ENCODE measurements around the gene RASGRP1. TPM values are rescaled to one million over a fixed set of nuclear protein-coding genes. Genes with fewer than 3 reads are reported as not detected.

The RASGRP1 gene
- total RNA-seq, 1 experiment from 2014 or later: 2.8 TPM

DNA sequence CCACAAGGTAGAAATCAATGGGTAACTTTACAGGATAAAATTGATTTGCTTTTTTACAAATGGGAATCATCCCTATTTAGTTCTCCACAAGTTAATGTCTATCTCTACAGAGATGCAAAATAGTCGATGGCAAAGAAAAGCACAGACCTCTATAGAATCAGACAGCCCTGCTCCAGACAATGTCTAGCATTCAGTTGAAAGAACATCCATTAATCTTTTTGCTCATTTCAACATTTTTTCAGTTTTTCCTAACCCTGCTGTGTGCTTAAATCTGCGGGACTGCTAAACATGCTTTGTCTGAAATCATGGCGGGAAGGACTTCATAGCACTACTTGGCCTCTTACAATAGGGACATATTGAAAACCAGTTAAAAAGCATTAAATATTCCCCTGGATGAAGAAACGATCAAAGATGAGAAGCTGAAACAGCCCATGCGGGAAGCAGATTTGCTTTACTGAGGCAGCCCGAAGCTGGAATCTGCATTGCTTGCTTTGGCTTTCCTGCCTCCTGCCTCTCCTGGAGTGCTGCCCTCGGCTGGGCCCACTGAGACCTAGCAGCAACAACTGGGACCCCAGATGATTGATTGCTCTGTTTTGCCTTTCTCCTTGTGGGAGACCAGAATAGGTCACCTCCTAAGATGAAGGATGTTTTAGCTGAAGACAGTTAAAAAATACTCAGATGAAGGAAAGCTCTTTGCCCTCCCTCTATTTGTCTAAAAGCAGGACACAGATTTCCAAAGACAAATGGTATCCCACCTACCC, 38.5 kb upstream of the RASGRP1 start:
- DNase-seq (ENCODE audit: low spot score) (peak; percentile 30), ATAC-seq (peak; percentile 79)
- no peak overlapping the region for H3K4me3 Mint-ChIP-seq
- no peaks in the 10 kb centered on the region; the same call in 1 of the 2 replicates for H3K27me3 Mint-ChIP-seq (ENCODE audit: low read depth)
- H3K27ac Mint-ChIP-seq: no peak overlapping the region
- H3K9me3 Mint-ChIP-seq: no peaks in the 10 kb centered on the region
- TF ChIP-seq, protein P1, sequence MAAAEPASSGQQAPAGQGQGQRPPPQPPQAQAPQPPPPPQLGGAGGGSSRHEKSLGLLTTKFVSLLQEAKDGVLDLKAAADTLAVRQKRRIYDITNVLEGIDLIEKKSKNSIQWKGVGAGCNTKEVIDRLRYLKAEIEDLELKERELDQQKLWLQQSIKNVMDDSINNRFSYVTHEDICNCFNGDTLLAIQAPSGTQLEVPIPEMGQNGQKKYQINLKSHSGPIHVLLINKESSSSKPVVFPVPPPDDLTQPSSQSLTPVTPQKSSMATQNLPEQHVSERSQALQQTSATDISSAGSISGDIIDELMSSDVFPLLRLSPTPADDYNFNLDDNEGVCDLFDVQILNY (CRISPR knock-in tag; IDR thresholded peaks at IDR 0.05): no peak
- TF ChIP-seq PRRX2 (CRISPR knock-in tag; IDR thresholded peaks at IDR 0.05) (no peak), ZNF219 (CRISPR knock-in tag; IDR thresholded peaks at IDR 0.05; ENCODE audit: borderline replicate concordance) (no peak), FOXJ3 (CRISPR knock-in tag; IDR thresholded peaks at IDR 0.05; ENCODE audit: borderline replicate concordance) (no peak)
- TF ChIP-seq, protein P2, sequence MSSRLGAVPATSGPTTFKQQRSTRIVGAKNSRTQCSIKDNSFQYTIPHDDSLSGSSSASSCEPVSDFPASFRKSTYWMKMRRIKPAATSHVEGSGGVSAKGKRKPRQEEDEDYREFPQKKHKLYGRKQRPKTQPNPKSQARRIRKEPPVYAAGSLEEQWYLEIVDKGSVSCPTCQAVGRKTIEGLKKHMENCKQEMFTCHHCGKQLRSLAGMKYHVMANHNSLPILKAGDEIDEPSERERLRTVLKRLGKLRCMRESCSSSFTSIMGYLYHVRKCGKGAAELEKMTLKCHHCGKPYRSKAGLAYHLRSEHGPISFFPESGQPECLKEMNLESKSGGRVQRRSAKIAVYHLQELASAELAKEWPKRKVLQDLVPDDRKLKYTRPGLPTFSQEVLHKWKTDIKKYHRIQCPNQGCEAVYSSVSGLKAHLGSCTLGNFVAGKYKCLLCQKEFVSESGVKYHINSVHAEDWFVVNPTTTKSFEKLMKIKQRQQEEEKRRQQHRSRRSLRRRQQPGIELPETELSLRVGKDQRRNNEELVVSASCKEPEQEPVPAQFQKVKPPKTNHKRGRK (CRISPR knock-in tag; IDR thresholded peaks at IDR 0.05; ENCODE audit: borderline replicate concordance): no peak
- TF ChIP-seq, protein P3, sequence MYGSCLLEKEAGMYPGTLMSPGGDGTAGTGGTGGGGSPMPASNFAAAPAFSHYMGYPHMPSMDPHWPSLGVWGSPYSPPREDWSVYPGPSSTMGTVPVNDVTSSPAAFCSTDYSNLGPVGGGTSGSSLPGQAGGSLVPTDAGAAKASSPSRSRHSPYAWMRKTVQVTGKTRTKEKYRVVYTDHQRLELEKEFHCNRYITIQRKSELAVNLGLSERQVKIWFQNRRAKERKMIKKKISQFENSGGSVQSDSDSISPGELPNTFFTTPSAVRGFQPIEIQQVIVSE (CRISPR knock-in tag; IDR thresholded peaks at IDR 0.05; ENCODE audit: borderline replicate concordance): no peak
- TF ChIP-seq, protein P4, sequence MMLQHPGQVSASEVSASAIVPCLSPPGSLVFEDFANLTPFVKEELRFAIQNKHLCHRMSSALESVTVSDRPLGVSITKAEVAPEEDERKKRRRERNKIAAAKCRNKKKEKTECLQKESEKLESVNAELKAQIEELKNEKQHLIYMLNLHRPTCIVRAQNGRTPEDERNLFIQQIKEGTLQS (CRISPR knock-in tag; conservative IDR thresholded peaks at IDR 0.05): no peak
- H3K36me3 Mint-ChIP-seq: no peaks in the 10 kb centered on the region
- peaks cover 6% of the 10 kb centered on the region; the same call in 1 of the 2 replicates for H3K4me1 Mint-ChIP-seq
- CTCF ChIA-PET: interaction anchor here (1.1 to 3.2 kb wide), 3 partner anchors 39 to 97 kb away, joined by 3 to 22 read pairs (median 9); partner anchors contain the start of gene RASGRP1
- POLR2A ChIA-PET: no interaction called here

DNA sequence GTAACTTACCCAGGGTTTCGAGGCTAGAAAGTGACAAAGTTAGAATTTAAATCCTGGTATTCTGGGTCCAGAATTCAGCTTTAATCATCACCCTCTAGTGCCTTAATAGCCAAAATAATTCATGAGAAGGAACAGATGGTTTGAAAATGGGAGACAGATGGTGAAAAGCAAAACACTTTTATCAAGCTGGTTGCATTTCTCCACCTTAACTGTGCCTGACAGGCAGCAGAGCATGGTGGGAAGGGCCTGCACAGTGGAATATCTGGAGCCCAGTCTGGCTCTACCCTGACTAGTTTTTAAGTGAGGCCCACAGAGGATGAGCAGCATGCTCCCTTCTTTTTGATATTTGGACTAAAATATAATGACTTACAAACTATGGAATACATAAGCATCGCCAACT, 35.6 kb upstream of the RASGRP1 start:
- no peaks in the 10 kb centered on the region; the same call in 1 of the 2 replicates for H3K27me3 Mint-ChIP-seq (ENCODE audit: low read depth)
- no peak for DNase-seq (ENCODE audit: low spot score)
- no peak for ATAC-seq
- no peak overlapping the region for H3K27ac Mint-ChIP-seq
- ChIA-PET CTCF (interaction anchor here (1.5 kb wide), 1 partner anchor 36 kb away, joined by 5 read pairs; no protein-coding TSS in a partner anchor), POLR2A (no interaction called here)
- H3K9me3 Mint-ChIP-seq: 0 out of 2 replicates have a peak, but pooled peaks cover 3% of the 10 kb centered on the region
- TF ChIP-seq, protein P5, sequence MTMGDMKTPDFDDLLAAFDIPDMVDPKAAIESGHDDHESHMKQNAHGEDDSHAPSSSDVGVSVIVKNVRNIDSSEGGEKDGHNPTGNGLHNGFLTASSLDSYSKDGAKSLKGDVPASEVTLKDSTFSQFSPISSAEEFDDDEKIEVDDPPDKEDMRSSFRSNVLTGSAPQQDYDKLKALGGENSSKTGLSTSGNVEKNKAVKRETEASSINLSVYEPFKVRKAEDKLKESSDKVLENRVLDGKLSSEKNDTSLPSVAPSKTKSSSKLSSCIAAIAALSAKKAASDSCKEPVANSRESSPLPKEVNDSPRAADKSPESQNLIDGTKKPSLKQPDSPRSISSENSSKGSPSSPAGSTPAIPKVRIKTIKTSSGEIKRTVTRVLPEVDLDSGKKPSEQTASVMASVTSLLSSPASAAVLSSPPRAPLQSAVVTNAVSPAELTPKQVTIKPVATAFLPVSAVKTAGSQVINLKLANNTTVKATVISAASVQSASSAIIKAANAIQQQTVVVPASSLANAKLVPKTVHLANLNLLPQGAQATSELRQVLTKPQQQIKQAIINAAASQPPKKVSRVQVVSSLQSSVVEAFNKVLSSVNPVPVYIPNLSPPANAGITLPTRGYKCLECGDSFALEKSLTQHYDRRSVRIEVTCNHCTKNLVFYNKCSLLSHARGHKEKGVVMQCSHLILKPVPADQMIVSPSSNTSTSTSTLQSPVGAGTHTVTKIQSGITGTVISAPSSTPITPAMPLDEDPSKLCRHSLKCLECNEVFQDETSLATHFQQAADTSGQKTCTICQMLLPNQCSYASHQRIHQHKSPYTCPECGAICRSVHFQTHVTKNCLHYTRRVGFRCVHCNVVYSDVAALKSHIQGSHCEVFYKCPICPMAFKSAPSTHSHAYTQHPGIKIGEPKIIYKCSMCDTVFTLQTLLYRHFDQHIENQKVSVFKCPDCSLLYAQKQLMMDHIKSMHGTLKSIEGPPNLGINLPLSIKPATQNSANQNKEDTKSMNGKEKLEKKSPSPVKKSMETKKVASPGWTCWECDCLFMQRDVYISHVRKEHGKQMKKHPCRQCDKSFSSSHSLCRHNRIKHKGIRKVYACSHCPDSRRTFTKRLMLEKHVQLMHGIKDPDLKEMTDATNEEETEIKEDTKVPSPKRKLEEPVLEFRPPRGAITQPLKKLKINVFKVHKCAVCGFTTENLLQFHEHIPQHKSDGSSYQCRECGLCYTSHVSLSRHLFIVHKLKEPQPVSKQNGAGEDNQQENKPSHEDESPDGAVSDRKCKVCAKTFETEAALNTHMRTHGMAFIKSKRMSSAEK (CRISPR knock-in tag; IDR thresholded peaks at IDR 0.05; ENCODE audit: borderline replicate concordance): no peak
- TF ChIP-seq, protein P6, sequence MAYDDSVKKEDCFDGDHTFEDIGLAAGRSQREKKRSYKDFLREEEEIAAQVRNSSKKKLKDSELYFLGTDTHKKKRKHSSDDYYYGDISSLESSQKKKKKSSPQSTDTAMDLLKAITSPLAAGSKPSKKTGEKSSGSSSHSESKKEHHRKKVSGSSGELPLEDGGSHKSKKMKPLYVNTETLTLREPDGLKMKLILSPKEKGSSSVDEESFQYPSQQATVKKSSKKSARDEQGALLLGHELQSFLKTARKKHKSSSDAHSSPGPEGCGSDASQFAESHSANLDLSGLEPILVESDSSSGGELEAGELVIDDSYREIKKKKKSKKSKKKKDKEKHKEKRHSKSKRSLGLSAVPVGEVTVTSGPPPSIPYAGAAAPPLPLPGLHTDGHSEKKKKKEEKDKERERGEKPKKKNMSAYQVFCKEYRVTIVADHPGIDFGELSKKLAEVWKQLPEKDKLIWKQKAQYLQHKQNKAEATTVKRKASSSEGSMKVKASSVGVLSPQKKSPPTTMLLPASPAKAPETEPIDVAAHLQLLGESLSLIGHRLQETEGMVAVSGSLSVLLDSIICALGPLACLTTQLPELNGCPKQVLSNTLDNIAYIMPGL (CRISPR knock-in tag; IDR thresholded peaks at IDR 0.05): no peak
- TF ChIP-seq NFYB (CRISPR knock-in tag; conservative IDR thresholded peaks at IDR 0.05; ENCODE audit: low read depth) (no peak), NR2C2 (CRISPR knock-in tag; IDR thresholded peaks at IDR 0.05) (no peak), CREB1 (CRISPR knock-in tag; IDR thresholded peaks at IDR 0.05) (no peak), NR3C1 (CRISPR knock-in tag; conservative IDR thresholded peaks at IDR 0.05; ENCODE audit: low read depth) (no peak), TCF7 (CRISPR knock-in tag; IDR thresholded peaks at IDR 0.05; ENCODE audit: low read depth) (no peak), KAT7 (CRISPR knock-in tag; IDR thresholded peaks at IDR 0.05; ENCODE audit: borderline replicate concordance) (no peak)
- peaks cover 6% of the 10 kb centered on the region; the same call in 1 of the 2 replicates for H3K4me1 Mint-ChIP-seq
- no peaks in the 10 kb centered on the region for H3K36me3 Mint-ChIP-seq
- H3K4me3 Mint-ChIP-seq: no peak overlapping the region
